H1 (cell line): ENCODE measurements around the gene NOX5. TPM values are rescaled to one million over a fixed set of nuclear protein-coding genes. Genes with fewer than 3 reads are reported as not detected.

Source experiments
- EZH2 ChIP-seq: fragments of 200-600 bp; sonication (generic); IDR thresholded peaks from 2 replicates; pipeline ENCODE4 v1.7.1; 2012; ENCODE audit warnings: low read depth, mild to moderate bottlenecking, moderate library complexity, low read length, inconsistent platforms; ENCODE audit not compliant: severe bottlenecking
- RNF2 ChIP-seq: fragments of 200-900, 300-1000 bp; sonication (generic); IDR thresholded peaks from 2 replicates; pipeline ENCODE4 v1.7.1; 2016; ENCODE audit warnings: borderline replicate concordance, low read depth, mild to moderate bottlenecking, antibody characterized with exemption, low read length; ENCODE audit not compliant: poor library complexity, severe bottlenecking; ENCODE audit errors: missing control alignments
- TAF1 ChIP-seq: IDR thresholded peaks from 2 replicates; pipeline ENCODE4 v1.6.1; 2011; ENCODE audit warnings: mild to moderate bottlenecking, low read depth, low read length
- YY1 ChIP-seq: IDR thresholded peaks from 2 replicates; pipeline ENCODE4 v1.6.1; 2011; ENCODE audit warnings: low read depth, mild to moderate bottlenecking, low read length
- polyA plus RNA-seq, 7 experiments: library from polyadenylated mRNA; depleted of rRNA in 3 of 7; stranded (reverse) in 5 of 7; unstranded in 2 of 7; fragments of >200 nt in 5 of 7; fragments of 200-250 nt in 2 of 7; gene quantifications; 1 replicate in 5 of 7; 2 replicates in 1 of 7; 4 replicates in 1 of 7; pipeline versions ENCODE4 v1.2.1 to v1.2.3, GENCODE V29; 2011 to 2013; ENCODE audit warnings: missing spikeins in 2 of 7, mixed read lengths in 2 of 7
- total RNA-seq: library from RNA; stranded (reverse); fragmentation: NEBNext Ultra II Directional; extraction: Animal tissue kit (Norgen Biotek cat#: 25700); gene quantifications from 2 replicates; pipeline ENCODE4 v1.2.1, GENCODE V29; 2021

NOX5 gene
- total and polyA plus RNA-seq, 2 of the 8 experiments (the other 6 are each of a cell fraction or from before 2014, with no cell fraction given) = under 0.01 TPM; not detected in 1

- TF ChIP-seq EZH2 = no peak
- TF ChIP-seq RNF2 = no peak
- no peak for TF ChIP-seq TAF1
- TF ChIP-seq YY1 = no peak
Measured at GRCh38 chr15:69078638-69079037, 64.1 kb downstream of the NOX5 start (continued).
